Left lobe of liver (tissue), 2 donors: Measurements from ENCODE around the gene ESR2. TPM values are rescaled to one million over a fixed set of nuclear protein-coding genes. Genes with fewer than 3 reads are reported as not detected.
"Not testable (repeated sequence)": the region's sequence is repeated elsewhere in the genome, so short reads cannot be mapped to it uniquely, and the experiment has no call there.

ENCODE experiments used
- ATAC-seq: fragments of 200-7000 bp; cut with Tn5 transposase; one replicate; pipeline ENCODE4 v1.9.1; 2020; ENCODE audit warnings: mild to moderate bottlenecking, moderate library complexity
- DNase-seq: peaks from one replicate; pipeline ENCODE4 v3.0.0-alpha.2; 2020; ENCODE audit warnings: low spot score
- total RNA-seq: library from RNA; stranded (reverse); gene quantifications from one replicate; pipeline ENCODE4 v1.2.1, GENCODE V29; 2021
- donor health status: DM: no; HTN: no; CAD: no; lungs with moderate emphysema.
- donor health status: DM: no; HTN: yes; CAD: no.

ESR2 gene
- total RNA-seq, 1 donor from 2014 or later, result 0.08 TPM

GRCh38 chr14:64158608-64159007 lies 135.6 kb downstream of the ESR2 start:
- ATAC-seq (no peak), DNase-seq (no peak)

- no peak for DNase-seq
- no peak for ATAC-seq
These were observed 144.2 kb downstream of the ESR2 start for GRCh38 chr14:64149921-64150320.

- DNase-seq (no peak), ATAC-seq (no peak)
These were observed 146.9 kb downstream of the ESR2 start for GRCh38 chr14:64147126-64147790.

- no peak for ATAC-seq
- no peak for DNase-seq
These were observed 156.4 kb downstream of the ESR2 start for GRCh38 chr14:64137657-64138290.

GRCh38 chr14:64126548-64126947 lies 167.6 kb downstream of the ESR2 start:
- ATAC-seq (no peak), DNase-seq (no peak)

DNA sequence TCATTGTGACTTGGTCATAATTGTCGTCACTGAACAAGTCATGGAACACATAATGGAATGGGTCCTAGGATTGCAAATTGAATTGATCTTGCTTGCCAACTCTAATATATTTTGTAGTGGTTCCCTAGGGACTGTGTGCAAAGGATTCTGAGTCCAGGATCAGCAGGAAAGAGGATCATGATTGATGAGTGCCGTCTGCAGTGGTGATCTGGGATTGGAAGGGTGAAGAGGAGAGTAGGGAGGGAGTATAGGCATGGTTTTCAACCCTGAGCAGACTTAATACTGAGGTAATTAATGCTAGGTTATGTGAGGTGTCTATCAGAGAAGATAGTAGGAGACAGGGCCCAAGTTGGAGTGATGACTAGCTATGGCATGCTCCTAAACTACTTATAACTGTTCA lies 168.9 kb downstream of the ESR2 start:
- ATAC-seq (no peak), DNase-seq (no peak)

DNA sequence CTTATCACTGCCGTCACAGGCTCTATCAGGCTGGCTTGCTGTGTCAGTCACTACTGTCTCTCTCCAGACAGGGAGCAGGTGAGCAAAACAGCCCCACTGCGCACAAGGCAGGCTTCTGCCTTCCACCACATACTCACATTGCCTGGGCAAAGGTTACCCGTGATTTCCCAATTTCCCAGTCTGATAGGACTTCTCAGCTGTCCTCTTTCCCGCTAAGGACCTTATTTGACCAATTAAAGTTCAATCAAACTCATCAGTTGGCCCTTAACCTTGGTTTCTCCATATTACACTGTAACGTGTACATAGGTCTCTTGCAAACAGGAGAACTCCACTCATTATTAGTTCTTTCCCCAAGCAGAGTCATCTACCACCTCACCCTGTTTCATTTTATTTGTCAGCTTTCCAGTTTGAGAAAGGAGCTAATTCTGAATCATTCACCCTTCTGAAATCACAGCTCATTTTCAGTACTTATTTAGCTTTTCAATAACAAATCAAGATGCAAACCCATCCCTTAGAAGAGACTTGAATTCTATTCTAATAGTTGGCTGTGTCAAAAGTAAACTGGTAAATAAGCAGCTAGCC lies 170.8 kb downstream of the ESR2 start:
- ATAC-seq (peak; percentile 97), DNase-seq (peak; percentile 92)

GRCh38 chr14:64119980-64120379 lies 174.2 kb downstream of the ESR2 start:
- DNase-seq (no peak), ATAC-seq (no peak)

GRCh38 chr14:64119500-64119899 lies 174.7 kb downstream of the ESR2 start:
- ATAC-seq (no peak), DNase-seq (no peak)

DNA sequence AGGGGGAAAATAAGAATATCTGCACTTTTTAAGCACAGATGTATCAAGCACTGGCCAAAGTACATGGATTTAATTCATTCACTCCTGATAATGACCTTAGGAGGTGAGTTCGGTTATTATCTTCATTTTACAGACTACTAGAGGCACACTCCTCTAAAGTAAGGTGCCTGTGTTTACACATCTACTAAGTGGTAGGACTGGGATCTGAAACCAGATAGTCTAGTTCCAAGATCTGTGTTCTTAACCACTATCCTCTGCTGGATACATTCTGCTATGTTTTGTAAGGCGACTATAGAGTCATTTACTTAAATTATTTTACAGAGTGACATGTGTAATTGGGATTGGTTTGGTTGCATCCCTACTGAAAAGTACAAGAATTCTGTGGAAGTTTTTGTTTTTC lies 175.3 kb downstream of the ESR2 start:
- no peak for DNase-seq
- ATAC-seq, result no peak

- ATAC-seq, DNase-seq: not testable (repeated sequence)
These were observed 175.8 kb downstream of the ESR2 start for GRCh38 chr14:64118403-64118742.

GRCh38 chr14:64117671-64118402 lies 176.3 kb downstream of the ESR2 start:
- peak; percentile 77 for ATAC-seq
- DNase-seq, result peak; percentile 81

DNA sequence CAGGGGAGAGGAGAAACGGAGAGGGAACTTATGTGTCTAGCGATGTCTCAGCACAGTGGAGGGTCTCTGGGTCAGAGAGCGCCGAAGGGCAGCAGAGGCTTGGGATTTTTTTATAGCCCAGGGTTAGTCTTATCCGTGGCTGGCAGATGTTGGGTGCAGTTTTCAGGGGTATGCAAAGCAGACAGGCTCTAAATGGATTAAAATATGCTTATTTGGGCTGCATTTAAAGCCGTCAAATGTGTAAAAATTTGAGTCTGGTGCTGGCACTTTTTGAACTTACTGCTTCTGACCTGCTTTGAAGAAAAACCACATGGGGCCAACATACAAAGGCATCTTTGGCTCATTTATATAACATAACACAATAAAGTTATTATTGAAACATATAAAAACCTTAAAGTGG lies 178.8 kb downstream of the ESR2 start:
- no peak for DNase-seq
- ATAC-seq, result no peak

GRCh38 chr14:64114796-64115195 lies 179.4 kb downstream of the ESR2 start:
- DNase-seq (no peak), ATAC-seq (no peak)

GRCh38 chr14:64114166-64114565 lies 180.0 kb downstream of the ESR2 start:
- peak; percentile 56 for DNase-seq
- peak; percentile 27 for ATAC-seq

DNA sequence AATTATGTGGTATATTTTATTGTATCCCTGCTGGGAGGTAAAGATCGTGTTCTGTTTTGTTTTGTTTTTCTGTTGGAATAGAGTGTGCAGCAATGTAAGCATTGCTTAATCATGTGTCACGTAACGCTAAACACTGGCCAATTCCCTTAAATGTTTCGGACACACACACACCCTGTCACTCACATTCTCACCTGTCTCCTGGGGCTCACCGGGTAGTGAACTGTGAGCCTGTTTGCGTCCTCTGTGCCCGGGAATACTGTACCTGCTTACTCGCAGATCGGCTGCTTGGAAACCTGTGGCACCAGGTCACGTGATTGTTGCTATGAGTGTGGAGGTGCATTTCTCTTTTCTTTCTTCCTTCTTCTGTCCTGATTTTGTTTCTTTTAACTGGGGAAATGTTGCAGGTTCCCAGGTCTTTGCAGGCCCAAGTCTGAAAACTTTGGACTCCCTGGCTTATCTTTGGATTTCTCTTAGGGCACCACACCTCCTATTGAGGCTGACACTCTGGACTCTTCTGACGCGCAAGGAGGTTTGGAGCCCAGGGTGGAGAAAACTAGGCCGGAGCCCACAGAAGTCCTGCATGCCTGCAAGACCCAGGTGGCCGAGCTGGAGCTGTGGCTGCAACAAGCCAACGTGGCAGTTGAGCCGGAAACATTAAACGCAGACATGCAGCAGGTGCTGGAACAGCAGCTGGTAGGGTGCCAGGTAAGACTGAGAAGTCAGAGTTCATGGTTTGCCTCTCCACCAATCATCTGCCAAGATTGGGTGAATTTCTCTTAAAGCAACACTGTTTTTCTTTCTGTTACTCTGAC lies 181.1 kb downstream of the ESR2 start:
- DNase-seq (peak; percentile 91), ATAC-seq (peak; percentile 80)

- ATAC-seq, result no peak
- no peak for DNase-seq
These were observed 183.4 kb downstream of the ESR2 start for GRCh38 chr14:64110802-64111201.

- ATAC-seq, result peak; percentile 7
These were observed 184.2 kb downstream of the ESR2 start for GRCh38 chr14:64109819-64110554.

GRCh38 chr14:64107438-64107837 lies 186.7 kb downstream of the ESR2 start:
- ATAC-seq (no peak), DNase-seq (no peak)

More at GRCh38 chr14:64109819-64110554, 184.2 kb downstream of the ESR2 start:
- no peak for DNase-seq

GRCh38 chr14:64098120-64098519 lies 196.1 kb downstream of the ESR2 start:
- DNase-seq (no peak), ATAC-seq (no peak)
